Hematopoietic multipotent progenitor cell treated with erythropoietin and hydrocortisone succinate and interleukin-3 and kit ligand, for 6 days (in vitro differentiated cells): ENCODE data around the gene TFRC.
"Not testable (repeated sequence)": the region's sequence is repeated elsewhere in the genome, so short reads cannot be mapped to it uniquely, and the experiment has no call there.

ENCODE experiments used
- DNase-seq: peaks from one replicate; pipeline ENCODE4 v3.0.0-alpha.2; 2015

The TFRC gene

GRCh38 chr3:196002721-196003120, 79.2 kb downstream of the TFRC start:
- DNase-seq: not testable (repeated sequence)

- not testable (repeated sequence) for DNase-seq
Measured at GRCh38 chr3:196001240-196001639, 80.7 kb downstream of the TFRC start.

- DNase-seq: not testable (repeated sequence)
Measured at GRCh38 chr3:196000360-196000950, 81.4 kb downstream of the TFRC start.

GRCh38 chr3:195999896-196000295, 82.0 kb downstream of the TFRC start:
- no peak for DNase-seq
